CD4-positive, alpha-beta T cell treated with Interleukin-4 for 1 hour (primary cell): ENCODE data around the gene SRP9.
"Not testable (repeated sequence)": the region's sequence is repeated elsewhere in the genome, so short reads cannot be mapped to it uniquely, and the experiment has no call there.

Experiments used
- DNase-seq, 2 donors: peaks; one replicate each; pipeline ENCODE4 v3.0.0-alpha.2; 2020 to 2022

Gene SRP9

DNA sequence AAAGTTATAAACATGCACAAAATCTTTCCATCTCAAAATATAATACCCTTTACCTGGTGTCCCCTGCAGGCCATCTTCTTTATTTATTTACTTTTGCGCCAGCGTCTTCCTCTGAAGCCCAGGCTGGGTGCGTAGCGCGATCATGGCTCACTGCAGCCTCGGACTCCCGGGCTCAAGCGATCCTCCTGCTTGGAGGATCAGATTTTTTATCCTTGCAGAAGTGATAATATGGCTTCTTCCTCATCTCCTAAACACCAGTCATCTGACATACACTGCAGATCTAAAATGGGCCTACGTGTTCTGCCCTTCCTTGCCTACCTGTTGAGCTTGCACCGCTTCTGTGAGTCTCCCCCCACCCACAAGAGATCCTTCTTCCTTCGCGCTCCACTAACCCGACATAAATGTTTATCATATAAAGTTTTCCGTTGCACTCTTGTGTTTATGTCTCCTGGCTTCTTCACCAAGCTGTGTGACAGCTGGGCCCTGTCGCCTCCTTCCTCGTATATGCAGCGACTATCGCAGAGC is 506 bp upstream of the SRP9 start:
- no peak for DNase-seq

DNA sequence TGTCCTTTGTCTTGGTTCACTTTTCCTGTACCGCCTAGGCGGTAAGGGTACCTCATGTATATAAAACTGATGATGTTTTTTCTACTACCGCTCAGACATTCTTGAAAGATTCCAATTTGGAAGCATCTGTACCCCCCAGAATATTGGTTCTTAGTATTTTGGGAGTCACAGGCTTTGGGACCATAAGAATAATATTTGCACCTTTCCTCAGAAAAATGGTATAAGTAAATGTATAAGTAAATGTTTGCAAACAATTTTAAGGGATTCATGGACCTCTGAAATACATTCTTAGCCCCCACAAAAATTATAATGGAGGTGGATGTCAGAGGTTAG is 677 bp downstream of the SRP9 start:
- DNase-seq: no peak

DNA sequence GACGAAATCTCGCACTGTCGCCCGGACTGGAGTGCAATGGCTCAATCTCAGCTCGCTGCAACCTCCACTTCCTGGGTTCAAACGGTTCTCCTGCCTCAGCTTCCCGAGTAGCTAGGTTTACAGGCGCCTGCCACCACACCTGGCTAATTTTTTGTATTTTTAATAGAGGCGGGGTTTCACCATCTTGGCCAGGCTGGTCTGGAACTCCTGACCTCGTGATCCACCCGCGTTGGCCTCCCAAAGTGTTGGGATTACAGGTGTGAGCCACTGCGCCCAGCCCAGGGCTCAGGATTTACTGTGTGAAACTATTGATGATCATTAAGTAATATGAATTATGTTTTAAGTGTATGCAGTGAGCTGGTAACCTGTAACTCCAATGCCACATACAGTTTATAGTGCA is 1.5 kb downstream of the SRP9 start:
- DNase-seq: peak in 1 of 2 donors; percentile 4

- DNase-seq: no peak
These were observed 2.5 kb downstream of the SRP9 start for GRCh38 chr1:225780134-225780533.

GRCh38 chr1:225780630-225781029 is 3.0 kb downstream of the SRP9 start:
- DNase-seq: no peak

- not testable (repeated sequence) for DNase-seq
These were observed 11.5 kb downstream of the SRP9 start for GRCh38 chr1:225789142-225789541.

DNA sequence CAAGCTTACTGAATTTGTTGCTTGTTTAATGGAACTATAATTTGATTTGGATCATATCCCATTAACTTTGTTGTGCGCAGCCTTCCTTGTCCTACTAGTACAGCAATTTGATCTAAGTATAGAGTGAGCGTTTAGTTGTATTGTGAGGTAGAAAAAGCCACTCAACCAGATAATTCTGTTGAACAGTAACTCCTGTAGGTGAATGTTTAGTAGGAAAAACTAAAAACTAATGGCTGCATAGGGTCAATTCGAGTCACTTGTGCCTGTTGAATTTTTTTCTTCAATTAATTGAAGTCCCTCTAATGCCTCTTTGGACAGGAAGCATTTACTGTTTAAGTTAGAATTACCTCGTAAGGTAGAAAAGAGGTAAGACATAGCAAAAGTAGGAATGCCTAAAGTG is 17.3 kb downstream of the SRP9 start:
- no peak for DNase-seq

GRCh38 chr1:225796097-225796496 is 18.5 kb downstream of the SRP9 start:
- not testable (repeated sequence) for DNase-seq

- not testable (repeated sequence) for DNase-seq
These were observed 23.5 kb downstream of the SRP9 start for GRCh38 chr1:225801146-225801545.

DNA sequence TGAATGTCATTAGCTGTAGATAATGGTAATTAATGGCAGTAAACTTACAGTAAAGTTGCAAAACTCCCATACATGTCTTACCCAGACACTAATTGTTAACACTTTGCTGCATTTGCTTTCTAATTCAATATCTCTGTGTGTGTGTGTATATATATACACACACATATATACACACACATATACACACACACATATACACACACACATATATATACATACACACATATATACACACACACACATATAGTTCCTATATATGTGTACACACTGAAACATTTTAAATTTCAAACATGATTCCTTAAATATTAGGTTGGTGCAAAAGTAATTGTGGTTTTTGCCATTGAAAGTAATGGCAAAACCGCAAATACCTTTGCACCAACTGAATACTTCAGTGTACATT is 28.6 kb downstream of the SRP9 start:
- no peak for DNase-seq

DNA sequence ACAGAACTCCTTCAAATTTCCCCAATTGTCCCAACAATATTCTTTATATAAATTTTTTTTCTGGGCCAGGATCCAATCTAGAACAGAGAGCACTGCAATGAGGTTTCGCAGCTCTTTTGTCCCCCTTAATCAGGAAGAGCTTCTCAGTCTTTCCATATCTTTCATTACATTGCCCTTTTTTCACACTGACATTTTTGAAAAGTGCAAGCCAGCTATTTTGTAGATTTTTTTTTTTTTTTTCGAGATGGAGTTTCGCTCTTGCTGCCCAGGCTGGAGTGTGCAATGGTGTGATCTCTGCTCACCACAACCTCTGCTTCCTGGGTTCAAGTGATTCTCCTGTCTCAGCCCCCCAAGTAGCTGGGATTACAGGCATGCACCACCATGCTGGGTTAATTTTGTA is 29.1 kb downstream of the SRP9 start:
- not testable (repeated sequence) for DNase-seq

DNA sequence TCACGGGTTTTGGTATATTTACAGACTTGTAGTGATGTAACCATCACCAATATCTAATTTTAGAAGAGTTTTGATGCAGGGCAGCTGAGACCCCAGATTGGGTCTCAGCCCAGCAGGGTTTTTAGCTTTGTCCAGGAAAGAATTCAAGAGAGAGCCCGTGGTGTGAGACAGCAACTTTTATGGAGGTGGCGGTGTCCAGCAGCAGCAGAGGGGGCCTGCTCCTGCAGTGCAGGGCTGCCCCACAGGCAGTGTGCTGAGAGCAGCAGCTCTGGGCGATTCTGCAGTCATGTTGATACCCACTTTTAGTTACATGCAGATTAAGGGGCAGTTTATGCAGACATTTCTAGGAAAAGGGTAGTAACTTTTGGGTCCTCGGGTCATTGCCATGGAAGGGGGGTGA is 30.5 kb downstream of the SRP9 start:
- no peak for DNase-seq

DNA sequence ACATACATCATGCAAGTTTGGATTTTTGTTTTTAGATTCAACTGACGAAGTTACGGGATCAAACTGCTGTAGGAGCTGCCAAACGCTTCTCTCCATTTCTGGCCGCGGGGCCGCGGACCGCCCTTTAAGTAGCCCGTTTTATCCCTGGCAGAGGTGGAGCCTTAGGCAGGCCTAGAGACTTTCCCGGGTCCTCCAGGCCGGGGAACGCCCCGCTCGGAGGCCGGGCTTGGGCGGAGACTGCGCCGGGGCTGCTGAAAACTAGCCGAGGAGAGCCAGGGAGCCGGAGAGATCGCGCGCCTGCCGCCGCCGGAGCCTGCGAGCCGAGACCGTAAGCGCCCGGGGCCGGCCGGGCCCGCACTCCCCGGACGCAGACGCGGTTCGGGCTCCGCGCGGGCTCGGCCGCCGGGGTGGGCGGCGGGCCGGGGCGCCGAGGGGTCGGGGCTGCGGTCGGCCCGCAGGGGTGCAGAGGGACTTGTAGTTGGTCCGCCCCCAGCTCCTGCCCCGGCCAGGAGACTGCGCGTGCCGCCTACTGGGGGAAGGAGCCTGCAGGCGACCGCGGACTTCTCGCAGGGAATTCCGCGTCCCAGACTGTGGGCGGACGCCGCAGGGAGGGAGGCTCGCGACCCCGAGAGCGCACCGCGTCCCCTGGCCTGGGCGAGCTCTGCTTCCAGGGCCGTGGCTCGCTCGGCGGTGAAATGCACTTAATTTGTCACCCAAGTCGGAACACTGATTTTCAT is 32.4 kb downstream of the SRP9 start, which contains the start of gene EPHX1:
Gene EPHX1, plus strand, starts transcription at position 283 of the 737 bp plus-strand sequence. CDS start 18,606 bp downstream, outside the sequence.
- peak; percentile 49 to 53 for DNase-seq

DNA sequence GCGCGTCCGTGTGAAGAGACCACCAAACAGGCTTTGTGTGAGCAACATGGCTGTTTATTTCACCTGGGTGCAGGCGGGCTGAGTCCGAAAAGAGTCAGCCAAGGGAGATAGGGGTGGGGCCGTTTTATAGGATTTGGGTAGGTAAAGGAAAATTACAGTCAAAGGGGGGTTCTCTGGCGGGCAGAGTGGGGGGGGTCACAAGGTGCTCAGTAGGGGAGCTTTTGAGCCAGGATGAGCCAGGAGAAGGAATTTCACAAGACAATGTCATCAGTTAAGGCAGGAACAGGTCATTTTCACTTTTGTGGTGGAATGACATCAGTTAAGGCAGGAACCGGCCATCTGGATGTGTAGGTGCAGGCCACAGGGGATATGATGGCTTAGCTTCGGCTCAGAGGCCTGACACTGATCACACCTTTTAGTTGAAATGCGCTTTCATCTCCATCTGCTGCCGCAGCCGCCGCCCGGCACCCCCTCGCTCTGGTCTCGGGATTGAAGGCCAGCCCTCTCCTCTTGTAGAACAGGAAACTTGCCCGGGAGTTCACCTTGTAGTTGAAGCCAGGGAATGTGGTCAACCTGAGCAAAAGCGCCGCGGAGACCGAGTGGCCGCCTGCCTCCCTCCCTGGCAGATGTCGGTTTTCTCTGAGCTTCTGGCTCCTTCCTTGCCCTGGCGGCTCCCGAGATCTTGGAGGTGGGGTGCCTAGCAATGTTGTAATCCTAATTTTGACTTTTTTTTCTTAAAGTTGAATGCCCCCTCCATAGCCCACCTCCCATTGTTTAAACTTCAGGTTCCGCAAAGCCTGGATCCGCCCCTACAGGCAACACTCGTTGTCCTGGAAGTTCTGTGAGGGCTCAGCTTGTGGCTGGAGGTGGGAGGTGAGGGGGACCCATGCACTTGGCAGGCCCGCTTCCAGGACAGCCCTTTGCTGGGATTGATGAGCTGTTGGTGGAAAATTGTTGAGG is 33.2 kb downstream of the SRP9 start:
- DNase-seq: not testable (repeated sequence)

DNA sequence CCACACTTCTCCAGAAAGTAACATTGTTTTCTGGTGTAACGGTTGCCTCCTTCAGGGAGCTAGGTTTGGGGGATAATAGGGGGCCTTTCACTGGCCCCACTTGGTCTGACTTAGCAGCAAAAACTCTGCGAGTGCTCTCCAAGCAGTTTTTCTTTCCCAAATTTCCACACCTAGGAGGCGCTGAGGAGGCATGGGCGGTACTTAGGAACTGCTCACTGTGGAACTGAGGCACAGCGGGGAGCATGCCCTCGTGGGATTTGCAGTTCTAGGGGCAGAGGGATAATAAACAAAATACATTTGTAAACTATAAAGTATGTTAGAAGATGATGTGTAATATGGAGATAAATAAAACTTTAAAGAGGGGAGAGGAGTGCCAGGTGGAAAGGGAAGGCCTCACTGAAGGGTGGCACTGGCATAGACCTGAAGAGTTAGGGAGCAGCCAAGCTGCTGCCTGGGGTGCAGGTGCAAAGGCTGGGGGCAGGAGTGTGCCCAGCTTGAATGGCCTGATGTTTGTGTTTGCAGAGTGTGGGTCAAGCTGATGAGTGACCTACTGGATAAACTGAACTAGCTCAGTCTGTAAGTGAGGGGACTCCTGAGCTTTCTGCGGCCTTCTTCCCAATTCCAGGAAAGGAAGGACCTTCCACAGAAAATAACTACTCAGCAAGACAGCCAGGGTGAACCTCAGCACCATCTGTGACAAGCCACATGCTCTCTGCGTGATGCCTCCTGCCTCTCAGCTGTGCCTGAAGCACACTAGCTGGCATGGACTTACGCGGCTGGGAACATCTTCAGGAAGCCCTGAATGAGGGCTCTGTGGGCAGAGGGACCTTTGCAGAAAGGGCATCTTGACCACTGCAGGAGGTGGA is 34.2 kb downstream of the SRP9 start:
- DNase-seq: no peak

GRCh38 chr1:225812488-225813213 is 35.0 kb downstream of the SRP9 start:
- DNase-seq: no peak

DNA sequence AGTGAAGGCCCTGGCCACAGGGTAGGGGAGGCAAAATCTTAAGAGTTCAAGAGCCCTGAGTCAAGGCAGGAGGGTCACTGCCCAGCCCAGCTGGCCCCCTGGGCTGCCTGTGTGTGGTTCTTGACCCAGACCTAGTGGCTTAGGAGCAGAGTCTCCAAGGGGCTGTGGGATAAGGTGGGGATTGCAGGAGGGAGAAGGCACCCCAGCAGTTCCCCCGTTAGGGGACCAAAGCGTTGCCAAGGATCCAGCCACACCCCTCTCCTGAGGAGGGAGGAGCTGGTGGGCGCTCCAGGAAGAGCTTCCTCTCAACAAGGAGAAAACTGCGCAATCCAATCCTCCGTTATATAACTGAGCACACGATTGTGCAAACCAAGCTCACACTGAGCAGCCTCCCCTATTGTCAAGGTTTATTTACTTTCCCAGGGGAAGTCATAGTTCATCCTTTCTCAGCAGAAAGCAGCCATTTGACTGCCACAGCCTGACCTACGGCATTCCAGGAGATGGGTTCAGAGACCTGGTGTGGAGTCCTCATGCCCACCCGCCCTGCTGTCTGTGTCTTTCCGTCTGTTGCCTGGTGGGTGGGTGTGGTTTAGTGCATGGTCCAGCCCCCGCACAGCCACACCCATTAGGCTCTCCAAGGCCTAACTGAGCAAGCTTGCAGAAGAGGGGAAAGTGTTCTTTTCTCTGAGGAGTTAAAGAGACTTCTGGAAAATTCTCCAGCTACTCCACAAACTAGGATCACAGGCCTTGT is 35.8 kb downstream of the SRP9 start:
- DNase-seq: no peak

GRCh38 chr1:225814381-225814780 is 36.8 kb downstream of the SRP9 start:
- no peak for DNase-seq

DNA sequence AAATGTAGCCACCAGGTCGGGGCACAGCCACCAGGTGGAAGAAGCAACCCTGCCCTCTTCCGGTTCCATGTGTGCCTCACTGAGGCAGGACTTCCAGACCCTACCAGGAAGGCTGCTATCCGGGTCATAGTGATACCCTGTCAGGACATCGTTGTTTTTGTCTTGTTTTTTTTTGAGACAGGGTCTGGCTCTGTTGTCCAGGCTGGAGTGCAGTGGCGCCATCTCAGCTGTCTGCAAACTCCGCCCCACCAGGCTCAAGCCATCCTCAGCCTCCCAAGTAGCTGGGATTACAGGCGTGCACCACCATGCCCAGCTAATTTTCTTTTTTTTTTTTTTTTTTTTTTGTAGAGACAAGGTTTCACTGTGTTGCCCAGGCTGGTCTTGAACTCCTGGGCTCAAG is 37.5 kb downstream of the SRP9 start:
- DNase-seq: not testable (repeated sequence)

DNA sequence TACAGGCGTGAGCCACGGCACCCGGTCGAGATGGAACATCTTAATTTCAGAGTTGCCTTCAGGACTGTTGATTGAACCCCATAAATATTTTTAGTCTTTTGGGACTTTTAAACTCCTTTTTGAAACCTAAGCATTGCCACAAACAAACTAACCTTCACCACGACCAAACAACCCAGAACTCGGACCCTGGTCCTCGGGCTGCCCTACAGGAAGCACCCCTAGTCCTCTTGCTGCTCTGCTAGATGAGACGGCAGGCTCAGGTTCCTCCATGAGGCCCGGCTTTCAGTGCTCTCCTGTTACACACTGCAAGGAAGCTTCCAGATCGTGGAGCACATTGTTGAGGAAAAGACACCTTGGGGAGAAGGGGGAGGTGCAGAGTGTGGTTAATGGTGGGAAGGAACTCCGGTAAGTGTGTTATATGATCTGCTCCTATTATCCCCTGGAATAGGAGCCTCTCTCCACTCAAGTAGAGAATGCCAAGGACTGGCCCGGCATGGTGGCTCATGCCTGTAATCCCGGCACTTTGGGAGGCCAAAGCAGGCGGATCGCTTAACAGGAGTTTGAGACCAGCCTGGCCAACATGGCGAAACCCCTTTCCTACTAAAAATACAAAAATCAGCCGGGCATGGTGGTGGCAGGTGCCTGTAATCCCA is 38.0 kb downstream of the SRP9 start:
- DNase-seq: no peak
